AML-193 (cell line): ENCODE results near the gene CLDN11.

ENCODE experiments used
- DNase-seq, 2 experiments: peaks; one replicate each; lab custom pipeline; 2025; lab: John Stamatoyannopoulos, UW

The CLDN11 gene

GRCh38 chr3:170426240-170426797 is 7.7 kb downstream of the CLDN11 start:
- no peak for DNase-seq

DNA sequence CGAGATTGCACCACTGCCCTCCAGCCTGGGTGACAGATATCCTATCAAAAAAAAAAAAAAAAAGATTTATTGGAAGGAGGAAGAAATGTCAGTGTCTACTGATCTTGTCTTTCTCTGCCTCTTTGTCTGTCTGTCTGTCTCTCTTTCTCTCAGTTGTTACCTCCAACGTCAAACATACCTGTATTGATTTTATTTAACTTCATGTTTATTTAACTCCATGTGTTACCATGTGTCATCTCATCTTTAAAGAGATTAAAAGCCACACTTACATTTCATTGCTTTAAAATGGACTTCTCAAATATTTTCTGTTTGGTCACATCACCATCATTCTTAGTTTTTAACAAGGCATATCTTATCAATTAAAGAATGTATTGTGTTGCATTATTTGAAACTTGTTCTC is 9.4 kb downstream of the CLDN11 start:
- DNase-seq = no peak

- no peak for DNase-seq
These were observed 10.4 kb downstream of the CLDN11 start for GRCh38 chr3:170429050-170429449.

DNA sequence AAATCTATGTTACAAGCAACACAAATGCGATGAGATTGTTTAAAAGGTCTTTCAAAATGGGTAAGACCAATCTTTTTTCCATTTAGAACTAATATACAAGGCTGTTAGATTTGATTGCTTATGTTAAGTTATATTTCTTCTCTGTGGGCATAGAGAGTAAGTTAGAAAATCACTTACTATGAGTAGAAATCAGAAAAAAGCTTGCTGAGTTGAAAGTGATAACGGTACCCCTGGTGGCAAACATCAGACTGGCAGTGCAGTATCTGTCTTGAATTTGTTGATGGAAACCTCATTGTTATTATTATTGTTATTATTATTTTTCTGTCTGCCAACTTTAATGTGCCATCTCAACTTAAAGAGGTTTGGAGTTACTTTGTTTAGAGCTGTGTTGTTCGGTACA is 12.4 kb downstream of the CLDN11 start:
- no peak for DNase-seq

DNA sequence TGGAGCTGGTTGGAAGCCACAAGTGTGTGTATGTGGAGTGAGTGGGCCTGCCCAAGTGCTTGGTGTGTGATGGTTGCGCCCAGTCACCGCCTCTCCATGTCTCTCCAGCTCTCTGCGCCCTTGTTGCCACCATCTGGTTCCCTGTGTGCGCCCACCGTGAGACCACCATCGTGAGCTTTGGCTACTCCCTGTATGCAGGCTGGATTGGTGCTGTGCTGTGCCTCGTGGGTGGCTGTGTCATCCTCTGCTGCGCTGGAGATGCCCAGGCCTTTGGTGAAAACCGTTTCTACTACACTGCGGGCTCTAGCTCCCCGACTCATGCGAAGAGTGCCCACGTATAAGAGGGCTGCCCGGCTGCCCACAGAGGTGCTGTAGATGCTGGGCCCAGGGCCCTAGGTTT is 13.7 kb downstream of the CLDN11 start:
- DNase-seq = no peak

DNA sequence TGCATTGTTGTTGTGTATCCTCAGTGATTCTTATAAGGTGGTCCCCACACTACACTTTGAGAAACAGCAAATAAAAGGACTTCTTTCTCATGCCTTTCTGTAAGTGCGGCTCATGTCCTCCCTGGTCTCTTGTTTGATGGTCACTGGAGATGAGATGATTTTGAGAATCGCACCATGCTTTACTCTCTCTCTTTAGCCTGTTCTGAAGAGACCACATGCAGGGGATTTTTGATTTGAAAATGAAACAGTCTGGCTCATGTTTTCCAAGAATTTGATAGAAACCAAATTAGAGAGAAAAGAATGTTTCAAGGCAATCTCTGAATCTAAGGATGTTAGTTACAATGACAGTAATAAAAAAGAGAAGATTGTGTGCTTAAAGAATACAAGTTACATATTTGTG is 18.0 kb downstream of the CLDN11 start:
- DNase-seq = no peak

DNA sequence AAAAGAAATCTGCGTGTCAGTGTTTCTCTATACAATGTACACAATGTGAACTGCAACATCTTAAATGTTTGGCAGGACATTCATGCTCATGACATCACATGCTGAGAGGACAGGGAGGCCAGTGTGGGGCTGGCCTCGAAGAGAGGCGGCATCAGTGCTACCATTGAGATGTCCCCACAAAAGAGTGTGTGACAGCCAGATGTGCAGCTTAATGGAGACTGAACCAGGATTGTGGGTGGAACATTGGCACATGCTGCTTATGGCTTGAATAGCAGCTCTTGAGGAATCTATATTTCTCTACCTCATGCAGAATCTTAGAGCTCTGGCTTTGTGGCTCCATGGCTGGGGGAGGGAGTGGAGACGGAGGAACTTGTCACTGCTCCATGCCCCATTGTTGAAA is 18.5 kb downstream of the CLDN11 start:
- DNase-seq = no peak

DNA sequence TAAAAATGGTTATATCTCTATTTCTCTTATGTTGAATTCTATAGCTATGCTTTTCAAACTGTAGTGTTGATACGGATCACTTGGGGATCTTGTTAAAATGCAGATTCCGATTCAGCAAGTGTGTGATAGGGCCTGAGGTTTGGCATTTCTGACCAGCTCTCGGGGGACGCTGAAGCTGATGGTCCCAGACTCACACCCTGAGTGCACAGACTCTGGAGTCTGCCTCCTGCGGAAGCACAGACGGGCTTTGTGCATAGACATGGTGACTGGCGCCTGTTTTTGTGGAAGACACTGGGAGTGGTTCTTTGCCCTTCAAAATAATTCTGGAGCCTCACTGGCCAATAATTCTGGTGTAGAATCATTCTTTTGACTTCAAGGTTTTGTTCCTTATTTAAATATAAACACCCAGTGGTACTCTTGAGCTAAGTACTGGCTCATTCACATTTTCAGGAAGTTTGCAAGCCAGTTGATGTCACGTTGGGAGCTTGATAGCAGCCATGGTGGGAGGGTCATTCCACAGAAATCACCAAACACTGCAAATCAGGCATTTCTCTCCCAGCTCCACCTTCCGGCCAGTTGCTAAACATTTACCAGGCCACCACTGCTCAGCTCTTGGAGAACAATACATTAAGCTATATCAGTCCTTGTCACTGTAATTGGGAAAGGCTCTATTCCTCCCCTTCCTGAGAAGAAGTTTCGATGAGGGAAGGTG is 19.2 kb downstream of the CLDN11 start:
- no peak for DNase-seq

DNA sequence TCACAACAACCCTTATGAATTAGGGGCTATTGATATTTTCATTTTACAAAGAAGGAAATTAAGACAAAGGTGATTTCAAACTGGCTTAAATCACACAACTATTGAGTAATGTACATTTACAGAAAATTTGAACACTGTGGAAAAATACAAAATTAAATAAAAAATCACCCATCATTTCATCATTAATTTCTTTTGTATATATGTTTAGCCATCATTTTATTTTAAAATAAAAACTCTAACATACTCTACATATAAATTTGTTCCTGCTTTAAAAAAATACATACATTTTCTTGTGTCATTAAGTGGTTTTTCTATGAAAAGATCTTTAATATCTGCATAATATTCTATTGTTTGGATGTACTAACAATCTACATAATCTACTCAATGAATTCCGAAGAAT is 20.2 kb downstream of the CLDN11 start:
- DNase-seq = no peak

DNA sequence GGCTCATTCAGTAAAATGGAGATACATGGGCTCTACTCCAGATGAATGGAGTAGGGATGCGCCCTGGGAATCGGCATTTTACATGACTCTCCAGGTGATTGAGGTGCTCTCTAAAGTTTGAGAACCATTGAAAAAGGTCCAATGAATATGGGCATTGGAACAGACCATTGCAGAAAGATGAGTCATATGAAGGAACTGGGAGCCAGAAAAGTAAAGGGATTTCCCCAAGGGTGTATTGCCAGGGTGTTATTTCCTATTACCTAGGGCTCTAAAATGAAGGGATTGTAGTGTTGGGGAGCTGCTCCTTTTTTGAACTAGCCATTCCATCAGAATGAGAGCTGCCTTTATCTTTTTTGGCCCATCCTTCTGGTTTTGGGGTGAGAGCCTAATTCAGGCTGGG is 21.7 kb downstream of the CLDN11 start:
- no peak for DNase-seq

DNA sequence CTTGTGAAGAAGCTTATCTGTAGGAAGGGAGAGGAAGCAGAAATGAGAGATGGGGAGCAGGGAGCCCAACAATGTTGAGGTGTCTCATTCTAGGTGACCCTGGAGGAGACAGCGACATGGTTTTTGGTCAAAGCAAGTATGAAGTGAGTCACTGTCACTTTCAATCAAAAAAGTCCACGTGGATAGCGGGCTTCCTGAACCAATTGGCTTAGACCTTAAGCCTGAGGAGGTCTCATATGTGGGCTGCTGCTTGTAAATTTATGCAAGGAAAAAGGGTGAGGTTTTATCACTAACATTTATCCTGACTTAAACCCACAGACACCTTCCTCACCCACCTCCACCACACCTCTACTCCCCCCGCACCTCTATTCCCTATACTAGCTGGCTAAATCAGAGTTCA is 22.7 kb downstream of the CLDN11 start:
- no peak for DNase-seq

- no peak for DNase-seq
These were observed 24.3 kb downstream of the CLDN11 start for GRCh38 chr3:170442947-170443346.

DNA sequence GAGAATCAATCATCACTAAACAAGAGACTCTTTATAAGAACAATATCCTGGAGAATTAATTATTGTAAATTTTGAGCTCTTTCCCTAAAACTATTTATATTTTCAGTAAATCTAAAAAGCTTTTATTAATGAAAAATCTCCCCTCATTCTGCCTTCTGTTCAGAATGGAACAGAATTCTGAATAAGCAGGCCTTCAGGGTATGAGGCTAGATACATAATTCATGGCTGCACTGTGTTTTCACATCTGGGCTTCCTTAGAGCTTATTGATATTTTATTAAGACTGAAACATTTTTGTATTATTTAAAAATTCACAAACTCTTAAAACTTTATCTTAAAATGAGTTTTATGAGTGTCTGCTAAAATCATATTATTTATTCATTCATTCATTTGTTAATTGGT is 24.8 kb downstream of the CLDN11 start:
- DNase-seq = no peak

DNA sequence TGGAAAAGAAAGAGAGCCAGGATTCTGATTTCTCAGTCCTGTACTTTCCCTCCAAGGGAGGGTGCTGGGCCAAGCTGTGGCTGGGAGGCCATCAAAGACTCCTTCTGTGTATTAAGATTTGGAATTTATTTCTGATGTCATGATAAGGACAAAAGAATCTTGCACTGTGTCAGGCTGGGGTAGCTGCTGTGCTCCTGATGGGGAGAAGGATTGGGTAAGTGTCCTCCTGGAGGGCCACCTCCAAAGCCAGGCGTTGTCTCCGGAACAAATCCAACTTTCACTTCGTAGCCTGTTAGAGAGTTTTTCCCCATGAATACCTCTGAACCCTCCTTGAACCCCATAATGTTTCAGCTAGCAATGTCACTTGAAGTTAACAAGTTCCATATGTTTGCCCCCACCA is 29.9 kb downstream of the CLDN11 start:
- no peak for DNase-seq

- DNase-seq = no peak
These were observed 31.4 kb downstream of the CLDN11 start for GRCh38 chr3:170450039-170450438.

- no peak for DNase-seq
These were observed 35.8 kb downstream of the CLDN11 start for GRCh38 chr3:170454509-170454908.

- DNase-seq = no peak
These were observed 39.6 kb downstream of the CLDN11 start for GRCh38 chr3:170458285-170458684.

GRCh38 chr3:170463011-170463410 is 44.3 kb downstream of the CLDN11 start:
- no peak for DNase-seq

DNA sequence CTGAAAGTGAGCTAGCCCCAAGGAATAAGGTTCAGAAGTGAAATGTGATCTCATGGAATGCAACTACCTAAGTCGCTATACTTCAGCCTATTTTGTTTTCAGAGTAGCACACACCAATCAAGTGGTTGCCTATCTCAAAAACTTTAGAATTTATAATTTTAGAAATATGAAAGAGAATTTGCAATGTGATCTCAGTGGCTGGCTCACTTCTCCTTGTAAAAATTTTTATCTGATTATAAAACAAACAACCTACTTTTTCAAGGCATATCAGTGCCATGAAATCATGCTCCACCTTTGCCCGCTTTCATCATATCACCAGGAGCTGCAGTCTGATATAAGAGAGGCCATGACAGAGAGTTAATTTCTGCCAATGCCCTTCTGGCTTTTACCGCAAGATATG is 47.3 kb downstream of the CLDN11 start:
- DNase-seq = no peak

GRCh38 chr3:170467007-170467406 is 48.3 kb downstream of the CLDN11 start:
- no peak for DNase-seq

- DNase-seq = no peak
These were observed 49.0 kb downstream of the CLDN11 start for GRCh38 chr3:170467571-170468147.

DNA sequence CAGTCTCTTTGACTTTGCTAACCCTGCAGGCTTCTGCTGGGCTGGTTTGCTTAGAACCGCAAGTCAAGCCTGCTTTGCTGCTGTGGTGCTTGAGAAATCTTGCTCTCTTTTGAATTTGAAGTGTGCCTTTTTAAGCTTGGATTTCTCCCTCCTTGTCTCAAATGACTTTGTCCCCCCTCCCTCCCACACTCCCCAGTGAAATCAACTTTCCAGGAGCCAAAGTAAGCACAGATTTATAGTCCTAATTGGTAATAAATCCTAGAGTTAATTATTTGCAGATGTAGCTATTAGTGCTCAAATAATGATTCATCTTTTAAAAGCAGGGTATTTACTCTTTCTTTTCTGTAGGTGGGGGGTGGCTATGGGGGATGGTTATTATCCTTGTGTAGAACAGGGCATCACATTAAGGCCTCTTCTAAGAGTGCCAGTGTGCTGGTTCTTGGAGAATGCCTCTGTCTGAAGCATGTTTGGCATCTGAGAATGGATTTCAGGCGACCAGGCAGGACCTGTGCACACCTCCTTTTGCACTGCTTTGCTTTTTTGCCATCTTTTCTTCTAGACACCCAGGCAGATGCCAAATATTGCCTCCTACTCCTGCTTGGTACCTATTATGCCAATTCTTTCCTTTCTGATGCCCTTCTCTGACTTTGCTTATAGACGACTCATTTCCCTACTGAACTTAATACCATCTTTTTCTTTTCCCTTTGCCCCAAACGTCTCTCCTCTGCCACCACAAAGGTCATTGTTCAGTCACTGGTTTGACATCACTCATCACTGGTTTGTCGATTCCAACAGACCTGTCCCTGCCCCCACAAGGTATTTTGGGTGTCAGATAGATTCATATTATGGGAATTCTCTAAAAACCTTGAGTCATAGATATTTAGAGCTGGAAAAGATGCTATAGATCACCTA is 50.7 kb downstream of the CLDN11 start:
- DNase-seq = no peak
